Suprapubic skin (tissue), 3 donors: Measurements from ENCODE around the gene SH3BGRL2.

ENCODE experiments used
- CTCF ChIP-seq, 2 donors: fragments of 200-600 bp in 1 of 2; fragments of 450-650 bp in 1 of 2; sonication (generic) in 1 of 2; IDR thresholded peaks; one replicate each; pipeline ENCODE4 v1.5.1; 2016 to 2019; ENCODE audit warnings: antibody characterized with exemption in 2 of 2, mild to moderate bottlenecking in 1 of 2, moderate library complexity in 1 of 2
- EP300 ChIP-seq: sonication (generic); formaldehyde crosslinking; IDR thresholded peaks from one replicate; pipeline ENCODE4 v1.6.1; 2017; ENCODE audit warnings: antibody characterized with exemption

DNA sequence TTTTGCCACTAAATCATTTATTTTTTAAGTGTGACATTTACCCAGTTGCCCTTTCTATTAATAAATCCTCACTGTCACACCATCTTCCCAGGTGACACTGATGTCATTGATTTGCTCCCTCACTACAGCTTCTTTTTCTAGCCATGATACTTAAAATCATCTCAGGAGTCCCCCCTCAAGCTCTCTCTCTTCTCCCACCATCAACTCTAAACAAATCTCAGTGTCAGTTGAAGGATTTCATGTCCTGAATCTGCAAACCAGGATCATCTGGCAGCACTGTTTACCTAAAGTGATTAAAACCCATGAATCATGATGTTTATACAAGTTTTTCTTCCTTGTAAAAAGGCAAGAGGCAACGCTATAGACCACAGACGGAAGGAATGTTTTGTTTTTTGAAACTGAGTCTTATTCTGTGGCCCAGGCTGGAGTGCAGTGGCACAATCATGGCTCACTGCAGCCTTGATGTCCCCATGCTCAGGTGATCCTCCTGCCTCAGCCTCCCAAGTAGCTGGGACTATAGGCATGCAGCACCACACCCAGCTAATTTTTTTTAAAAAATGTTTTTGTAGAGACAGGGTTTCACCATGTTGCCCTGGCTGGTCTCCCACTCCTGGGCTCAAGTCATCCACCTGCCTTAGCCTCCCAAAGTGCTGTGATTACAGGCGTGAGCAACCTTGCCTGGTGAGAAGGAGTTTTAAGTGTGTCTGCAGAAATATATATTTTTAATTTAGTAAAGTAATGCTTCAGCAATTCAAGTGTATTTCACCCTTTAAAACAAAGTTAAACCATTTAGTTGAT lies 30.1 kb upstream of the SH3BGRL2 start:
- TF ChIP-seq CTCF (IDR thresholded peaks at IDR 0.05) = no peak
- TF ChIP-seq EP300 = no peak
